DMS114 treated with DMSO at 0.1 percent for 48 hours (cell line): ENCODE data around the gene GAS6.
"Not testable (repeated sequence)": the region's sequence is repeated elsewhere in the genome, so short reads cannot be mapped to it uniquely, and the experiment has no call there.

ENCODE experiments used
- DNase-seq: peaks from one replicate; lab custom pipeline; 2025; ENCODE audit not compliant: unreplicated experiment; lab: John Stamatoyannopoulos, UW

The GAS6 gene

DNA sequence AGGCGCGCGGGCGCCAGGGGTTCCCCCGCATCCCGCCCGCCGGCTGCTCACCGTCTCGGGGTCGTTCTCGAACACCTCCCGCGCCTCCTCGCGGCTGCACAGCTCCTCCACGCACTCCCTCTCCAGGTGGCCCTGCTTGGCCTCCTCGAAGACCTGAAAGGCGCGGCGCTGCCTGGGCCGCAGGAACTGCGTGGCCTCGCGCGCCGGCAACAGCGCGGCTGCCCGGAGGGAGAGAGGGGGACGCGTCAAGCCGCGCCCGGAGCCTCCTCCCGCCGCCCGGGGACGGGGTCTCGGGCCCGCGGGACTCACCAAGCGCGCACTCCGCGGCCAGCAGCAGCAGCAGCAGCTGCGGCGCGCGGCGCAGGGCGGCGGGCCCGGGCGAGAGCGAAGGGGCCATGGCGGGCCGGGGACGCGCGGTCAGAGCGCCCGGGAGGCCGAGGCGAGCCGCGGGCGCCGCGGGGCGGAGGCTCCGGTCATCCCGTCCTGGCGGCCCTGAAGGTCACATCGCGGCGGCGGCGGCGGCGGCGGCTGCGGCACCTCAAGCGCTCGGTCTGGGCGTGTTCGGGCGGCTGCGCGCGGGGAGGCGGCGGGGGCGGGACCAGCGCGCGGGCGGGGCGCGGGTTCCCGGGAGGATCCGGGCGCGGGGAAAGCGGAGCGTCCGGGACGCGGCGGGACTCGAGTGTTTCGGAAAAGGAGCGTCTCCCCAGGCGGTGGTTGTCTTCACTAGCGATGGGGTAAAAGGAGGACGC lies at the start of gene GAS6:
Gene GAS6, minus strand, starts transcription at position 553 of the 749 bp plus-strand sequence. Its CDS starts 156 bp downstream, at position 397.
- no peak for DNase-seq

DNA sequence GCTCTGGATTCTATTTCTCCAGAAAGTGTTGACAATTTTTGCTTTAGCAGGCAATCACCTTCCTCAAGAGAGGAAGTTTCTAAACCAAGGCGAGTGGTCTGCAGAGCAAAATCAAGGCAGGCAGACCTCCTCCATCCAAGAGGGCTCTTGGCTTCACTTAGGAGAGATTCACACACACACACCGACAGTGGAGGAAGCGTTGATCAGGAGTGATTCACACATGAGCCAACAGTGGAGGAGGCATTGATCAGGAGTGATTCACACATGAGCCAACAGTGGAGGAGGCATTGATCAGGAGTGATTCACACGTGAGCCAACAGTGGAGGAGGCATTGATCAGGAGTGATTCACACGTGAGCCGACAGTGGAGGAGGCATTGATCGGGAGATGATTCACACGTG lies 49.5 kb upstream of the GAS6 start:
- not testable (repeated sequence) for DNase-seq

DNA sequence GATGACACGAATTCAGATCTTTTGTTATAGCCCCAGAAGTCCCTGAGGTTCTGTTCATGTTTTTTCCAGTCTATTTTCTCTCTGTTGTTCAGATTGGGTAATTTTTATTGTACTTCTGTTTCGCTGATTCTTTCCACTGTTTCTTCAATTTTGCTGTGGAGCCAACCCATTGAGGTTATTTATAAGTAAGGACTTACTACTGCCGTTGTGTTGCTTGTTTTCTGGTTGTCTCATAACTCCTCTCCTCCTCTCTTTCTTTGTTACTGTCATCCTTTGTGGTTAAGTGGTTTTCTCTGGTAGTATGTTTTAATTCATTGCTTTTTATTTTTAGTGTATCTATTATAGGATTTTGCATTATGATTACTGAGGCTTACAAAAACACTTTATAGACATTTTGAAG lies 48.7 kb upstream of the GAS6 start:
- no peak for DNase-seq

DNA sequence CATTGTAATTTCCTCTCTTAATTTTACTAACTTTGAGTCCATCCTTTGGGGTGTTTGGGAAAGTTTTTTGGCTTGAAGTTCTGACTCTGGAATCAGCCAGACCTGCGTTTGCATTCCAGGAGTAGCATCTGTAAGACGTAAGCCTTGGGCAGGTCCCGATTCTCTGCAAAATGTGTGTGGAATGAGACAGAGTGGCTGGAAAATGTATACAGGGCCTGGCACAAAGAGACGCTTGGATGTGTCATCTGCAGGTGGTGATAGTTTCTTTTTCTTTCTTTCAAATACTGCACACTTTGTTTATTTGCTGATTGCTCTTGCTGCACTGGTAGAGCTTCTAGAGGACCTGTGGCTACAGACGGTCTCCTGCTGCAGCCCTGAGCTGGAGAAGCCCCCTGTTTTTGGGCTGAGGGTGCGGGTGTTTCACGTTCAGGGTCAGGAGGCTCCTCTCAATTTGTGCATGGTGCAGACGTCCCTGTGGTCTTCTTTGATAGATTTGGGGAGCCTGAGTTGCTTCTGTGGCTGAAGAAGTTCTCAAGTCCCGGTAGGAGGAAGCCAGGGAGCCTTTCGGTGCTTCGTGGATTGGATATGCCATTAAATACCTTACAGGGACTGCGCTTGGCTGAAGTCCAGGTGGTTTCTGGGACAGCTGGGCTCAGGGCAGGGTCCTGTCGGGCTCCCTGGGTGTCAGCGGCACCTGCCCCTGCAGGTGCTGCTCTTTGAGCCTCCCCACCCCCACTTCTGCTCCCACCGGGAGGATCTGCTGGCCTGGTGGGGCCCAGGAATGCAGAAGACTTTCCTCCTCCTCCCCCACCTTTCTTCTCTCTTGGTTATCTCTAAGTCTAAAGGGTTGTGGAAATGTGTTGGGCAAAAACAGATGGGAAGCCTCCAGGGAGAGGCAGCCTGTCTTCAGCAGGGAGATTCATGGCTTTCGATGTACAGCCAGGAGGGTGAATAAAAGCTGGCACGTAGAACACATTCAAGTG lies 44.0 kb upstream of the GAS6 start:
- no peak for DNase-seq

DNA sequence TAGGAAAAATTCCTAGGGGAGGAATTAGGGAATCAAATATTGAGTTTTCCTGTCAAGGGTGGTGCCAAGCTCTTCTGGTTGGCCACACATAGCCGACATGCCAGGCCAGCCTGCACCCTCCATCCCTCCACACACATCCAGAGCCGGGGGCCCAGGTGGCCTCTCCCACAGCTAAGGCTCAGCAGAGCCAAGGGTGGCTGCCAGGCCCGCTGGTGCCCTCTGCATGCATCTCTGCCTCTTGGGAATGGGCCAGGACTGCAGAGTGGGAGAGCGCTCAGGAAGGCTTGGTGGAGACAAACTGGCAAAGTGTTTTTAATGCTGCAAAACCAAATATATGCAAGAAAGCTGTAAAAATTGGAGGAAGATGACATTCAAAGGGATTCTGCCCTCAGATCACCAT lies 42.7 kb upstream of the GAS6 start:
- DNase-seq: no peak

DNA sequence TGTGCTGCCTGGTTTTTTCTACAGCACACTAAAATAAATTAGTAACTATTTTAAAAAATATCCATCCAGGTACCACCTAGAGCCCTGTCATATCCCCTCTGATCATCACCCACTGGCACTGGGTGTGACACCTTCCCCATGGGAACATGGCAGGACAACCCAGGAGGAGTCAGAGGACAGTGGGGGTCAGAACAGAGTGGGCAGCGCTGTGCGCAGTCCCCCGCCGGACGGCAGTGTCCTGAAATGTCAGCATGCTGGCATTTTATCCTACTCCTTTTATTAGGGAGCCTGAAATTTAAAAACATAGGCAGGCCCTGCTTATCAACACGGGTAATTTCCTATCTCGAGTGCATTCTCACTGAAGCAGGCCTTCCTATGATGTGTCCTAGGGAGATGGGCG lies 42.1 kb upstream of the GAS6 start:
- no peak for DNase-seq

DNA sequence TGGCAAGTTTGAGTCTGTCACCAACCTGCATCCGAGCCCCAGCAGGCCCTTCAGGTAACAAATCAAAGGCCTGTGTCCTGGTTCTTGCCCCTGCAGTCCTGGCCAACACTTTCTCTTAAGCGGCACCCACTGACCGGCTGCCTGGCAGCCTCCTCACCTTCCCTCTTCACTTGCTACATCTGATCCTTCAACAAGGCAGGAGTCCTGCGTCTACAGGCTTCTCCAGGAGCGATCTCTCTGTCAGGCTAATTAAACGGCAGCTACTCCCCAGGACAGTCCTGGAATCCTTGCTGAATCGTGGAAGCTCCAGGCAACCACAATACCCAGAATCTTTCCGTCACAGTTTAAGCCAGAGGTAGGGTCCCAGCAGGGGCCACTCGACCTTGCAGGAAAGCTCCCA lies 41.1 kb upstream of the GAS6 start:
- no peak for DNase-seq

DNA sequence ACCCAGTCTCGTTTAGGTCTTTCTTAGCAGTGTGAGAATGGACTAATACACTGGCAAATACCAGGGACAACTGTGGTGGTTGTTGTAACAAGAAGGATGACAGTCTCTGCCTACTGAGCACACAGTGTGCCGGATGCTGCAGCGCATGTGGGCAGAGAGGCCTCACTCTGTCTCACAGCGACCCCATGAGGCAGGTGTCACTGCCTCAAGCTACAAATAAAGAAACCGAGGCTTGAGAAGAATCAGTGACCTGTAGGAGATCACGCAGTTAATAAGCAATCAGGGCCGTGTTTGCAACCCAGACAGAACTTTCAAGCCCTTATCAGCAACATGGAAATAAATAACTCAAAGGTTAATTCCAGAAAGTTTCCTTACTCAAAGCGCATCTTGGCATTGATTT lies 40.5 kb upstream of the GAS6 start:
- no peak for DNase-seq

DNA sequence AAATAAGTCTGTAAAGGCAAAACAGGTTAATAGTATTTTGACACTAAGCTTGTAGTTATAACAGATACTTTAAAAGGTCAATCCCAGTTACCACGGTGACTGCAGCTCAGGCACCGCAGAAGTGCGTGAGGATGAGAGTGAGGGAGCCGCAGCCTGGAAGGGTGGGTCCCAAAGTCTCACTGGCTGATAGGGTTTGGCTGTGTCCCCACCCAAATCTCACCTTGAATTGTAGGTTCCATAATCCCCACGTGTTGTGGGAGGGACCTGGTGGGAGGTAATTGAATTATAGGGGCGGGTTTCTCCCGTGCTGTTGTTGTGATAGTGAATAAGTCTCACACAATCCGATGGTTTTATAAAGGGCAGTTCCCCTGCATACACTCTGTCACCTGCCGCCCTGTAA lies 40.0 kb upstream of the GAS6 start:
- no peak for DNase-seq

DNA sequence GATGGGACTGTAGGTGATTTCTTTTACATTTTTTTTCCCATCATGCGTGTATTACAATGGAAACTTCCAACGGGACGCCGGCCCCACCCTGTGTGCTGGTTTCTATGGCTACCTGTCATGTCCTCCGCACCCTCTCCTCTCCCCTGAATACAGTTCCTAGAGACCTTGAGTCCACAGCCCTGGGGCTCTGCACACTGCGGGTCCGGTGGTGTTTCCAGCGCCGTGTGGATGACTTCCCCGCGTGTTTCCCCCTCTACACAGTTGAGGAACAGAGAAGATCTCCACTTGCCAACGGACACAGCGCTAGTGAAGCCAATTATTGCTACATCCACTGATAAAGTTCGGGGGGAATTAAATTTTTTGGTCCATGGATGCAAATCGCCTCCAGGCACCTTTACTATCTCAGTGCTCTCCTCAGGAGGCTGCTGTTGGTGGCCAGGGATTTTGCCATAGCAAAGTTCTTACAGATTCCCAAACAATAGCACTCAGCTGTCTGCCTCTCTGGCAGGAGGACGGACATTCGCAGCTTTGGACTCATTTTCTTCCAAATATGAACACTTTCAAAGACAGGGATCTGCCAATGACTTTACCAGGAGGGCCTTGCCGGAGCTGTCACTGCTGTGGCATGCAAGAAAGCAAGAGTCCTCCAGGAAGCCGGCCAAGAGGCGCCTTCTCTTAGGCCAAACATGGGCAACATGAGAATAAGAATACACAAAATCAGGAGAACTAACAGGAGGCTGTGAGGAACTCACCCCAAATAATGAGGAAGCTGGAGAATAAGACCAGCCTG lies 39.3 kb upstream of the GAS6 start:
- DNase-seq: no peak

DNA sequence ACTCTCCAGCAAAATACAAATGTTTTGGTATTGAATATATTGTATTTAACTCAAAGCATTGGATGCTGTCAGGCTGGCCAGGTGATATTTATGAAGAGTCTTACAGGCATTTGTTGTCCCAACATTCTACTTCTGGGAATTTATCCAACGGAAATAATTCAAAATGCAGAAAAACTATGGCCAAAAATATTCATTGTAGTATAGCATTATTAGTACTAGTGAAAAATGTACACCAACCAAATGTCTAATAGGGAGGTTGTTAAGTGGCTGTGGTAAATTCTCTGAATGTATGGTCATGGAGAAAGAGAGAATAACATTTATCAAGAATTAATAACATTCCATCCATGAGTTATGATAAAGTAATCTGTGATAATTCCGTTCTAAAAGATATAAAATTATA lies 38.6 kb upstream of the GAS6 start:
- DNase-seq: no peak

DNA sequence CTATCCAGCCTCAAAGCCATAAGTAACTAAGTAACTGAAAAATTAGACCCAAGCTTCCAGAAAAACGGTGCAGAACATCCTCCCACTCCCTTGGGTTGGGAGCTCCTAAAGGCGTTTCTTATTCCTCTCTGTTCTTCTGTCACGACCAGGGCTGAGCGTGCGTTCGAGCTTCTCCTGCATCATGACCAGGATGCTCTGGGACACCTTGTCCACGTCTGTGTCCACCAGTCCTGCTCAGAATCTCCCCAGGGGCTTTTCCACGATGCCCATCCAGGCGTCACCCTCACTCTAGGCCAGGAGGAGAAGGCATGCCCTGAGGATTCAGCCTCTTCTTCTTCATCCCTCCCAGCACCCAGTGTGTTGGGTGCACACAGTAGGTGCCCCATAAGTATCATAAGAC lies 37.8 kb upstream of the GAS6 start:
- no peak for DNase-seq

DNA sequence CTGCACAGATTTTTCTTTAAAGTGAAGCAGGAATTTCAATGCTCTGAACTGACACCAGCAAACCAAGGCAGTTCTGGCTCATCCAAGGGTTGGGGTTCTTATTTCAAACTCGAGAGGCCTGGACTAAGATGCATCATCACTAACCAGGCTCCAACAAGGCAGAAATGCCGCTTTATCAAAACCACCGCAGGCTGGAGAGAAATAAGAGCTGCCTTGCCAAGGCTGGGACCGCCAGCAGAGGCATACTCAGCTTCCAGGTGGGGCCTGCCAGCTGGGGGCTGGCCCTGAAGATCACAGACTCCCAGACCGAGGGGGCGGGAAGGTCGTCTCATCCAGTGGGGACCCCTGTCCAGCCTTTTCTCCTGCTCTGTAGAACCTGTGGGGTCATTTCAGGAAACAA lies 37.4 kb upstream of the GAS6 start:
- no peak for DNase-seq

DNA sequence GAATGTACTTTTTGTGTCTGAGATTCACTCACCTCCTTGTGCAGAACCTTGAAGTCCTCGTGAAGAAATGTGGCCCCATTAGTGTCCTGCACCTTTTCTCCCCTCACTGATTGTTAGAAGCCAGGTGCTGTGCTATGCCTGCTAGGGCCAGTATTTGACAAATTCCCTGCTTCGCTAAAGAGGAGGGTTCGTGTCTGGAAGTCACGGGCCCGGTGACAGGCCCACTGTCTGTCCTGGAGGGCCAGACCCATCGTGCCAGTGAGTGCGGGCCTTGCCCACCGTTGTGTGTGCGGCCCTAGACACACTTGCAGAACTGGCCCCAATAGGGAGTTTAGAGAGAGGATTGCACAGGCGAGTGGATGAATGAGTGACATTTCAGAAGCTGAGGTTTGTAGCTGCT lies 36.8 kb upstream of the GAS6 start:
- DNase-seq: no peak

DNA sequence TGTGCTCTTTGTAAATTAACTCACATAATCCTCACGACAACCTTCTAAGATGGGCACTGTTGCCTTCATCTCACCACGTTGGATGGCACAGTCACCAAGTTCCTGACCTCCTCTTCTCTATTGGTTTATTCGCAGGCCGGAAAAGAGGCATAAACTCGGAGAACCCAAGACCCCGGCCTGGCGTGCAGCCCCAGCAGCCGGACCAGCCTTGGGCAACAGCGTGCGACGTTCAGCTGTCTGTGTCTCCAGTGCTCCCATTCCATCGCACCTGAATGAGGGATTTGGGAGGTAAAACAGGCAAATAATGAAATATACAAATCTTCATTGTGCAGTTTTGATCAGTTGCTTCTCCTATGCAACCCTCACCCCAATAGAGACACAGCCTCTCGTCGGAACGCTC lies 34.5 kb upstream of the GAS6 start:
- DNase-seq: no peak

DNA sequence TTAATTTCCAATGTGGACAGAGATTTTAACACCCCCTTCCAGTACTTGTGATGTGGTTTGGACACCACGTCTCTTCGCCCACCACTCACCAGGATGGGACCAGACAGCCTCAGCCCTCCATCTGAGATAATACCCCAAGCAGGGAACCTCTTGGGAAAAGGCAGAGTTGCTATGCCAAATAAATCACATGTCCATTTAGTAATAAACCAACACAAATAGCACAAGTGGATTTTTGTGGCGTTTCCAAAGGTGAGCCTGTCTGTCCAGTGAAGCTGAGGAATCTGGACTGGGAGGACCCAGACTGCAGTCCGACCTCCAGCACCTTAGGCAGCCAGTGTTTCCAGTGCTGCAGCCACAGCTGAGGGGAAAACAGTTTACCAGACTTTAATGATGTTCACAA lies 34.1 kb upstream of the GAS6 start:
- DNase-seq: no peak

DNA sequence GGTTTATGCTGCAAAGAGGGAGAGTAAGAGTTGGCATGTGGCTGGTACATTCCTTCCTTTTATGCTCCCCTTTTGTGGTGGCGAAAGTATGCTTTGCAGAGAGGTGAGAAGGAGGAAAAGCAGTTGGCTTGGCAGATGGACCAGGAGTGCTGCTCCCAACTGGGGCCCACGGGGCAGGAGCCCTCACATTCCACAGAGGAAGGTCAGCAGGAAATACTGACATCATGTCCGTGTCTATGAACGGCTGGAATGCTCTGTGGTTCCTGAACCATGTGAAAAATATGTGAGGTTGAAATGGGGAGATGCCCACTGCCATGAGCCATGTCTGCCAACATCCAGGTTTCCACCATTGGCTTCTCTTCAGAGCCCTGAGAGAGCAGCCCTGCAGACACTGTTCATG lies 33.3 kb upstream of the GAS6 start:
- no peak for DNase-seq

DNA sequence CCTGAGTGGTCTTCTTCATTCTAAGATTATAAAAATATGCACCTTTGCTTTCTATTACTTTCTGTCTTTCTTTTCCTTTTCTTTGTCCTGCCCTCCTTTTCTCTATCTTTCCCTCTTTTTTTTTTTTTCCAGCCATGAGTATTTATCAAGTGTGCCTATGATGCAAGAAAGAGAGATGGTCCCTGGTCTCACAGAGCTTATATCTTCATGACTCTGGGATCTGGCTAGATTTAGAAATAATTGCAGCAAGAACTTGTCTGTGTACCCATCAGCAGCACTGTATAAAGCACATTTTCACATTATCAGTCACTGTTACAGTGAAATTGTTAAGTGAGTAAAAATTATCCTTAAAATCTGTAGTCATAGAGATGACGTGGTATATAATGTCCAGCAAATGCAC lies 31.6 kb upstream of the GAS6 start:
- no peak for DNase-seq

DNA sequence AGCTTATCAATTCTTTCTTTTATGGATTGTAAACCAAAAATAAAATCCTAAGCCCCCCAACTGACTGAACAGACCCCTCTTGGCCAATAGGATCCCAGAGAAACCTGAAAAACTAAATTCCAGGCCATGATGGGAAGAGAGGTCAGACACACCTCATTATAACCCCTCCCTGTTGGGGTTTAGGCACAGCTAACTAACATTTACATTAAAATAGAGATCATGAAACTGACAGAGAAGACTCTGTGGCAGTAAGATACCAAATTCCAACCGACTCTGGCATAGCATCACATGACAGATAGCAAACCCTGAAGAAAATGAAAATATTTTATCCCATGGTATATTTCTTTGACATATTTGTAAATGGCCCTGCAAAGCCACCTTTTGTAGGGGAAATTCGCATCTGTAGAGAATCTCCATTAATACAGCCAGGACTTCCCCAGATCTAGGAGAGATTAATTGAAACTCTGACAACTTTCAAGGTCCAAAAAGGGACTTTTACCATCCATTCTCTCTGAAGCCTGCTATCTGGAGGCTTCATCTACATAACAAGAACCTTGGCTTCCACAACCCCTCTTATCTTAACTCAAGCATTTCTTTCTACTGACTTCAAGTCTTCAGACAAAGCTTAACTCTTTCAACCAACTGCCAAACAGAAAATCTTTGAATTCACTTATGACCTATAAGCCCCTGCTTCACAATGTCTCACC lies 27.1 kb upstream of the GAS6 start:
- no peak for DNase-seq

DNA sequence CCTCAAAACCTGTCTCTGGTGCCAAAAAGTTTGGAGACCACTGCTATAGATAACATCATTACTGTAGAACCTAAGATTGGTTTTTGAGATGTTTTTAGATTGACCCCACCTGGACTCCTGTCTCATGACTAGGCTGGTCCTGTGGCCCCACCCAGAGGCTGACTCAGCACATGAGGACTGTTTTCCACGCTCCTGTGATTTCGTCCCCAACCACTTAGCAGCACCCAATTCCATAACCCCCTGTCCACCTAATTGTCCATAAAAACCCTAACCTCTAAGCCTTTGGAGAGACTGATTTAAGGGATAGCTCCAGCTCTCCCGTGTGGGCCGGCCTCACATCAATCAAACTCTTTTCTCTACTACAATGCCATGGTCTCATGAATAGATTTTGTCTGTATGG lies 25.6 kb upstream of the GAS6 start:
- no peak for DNase-seq
